ENCODE results near the gene SPNS3.

DNA sequence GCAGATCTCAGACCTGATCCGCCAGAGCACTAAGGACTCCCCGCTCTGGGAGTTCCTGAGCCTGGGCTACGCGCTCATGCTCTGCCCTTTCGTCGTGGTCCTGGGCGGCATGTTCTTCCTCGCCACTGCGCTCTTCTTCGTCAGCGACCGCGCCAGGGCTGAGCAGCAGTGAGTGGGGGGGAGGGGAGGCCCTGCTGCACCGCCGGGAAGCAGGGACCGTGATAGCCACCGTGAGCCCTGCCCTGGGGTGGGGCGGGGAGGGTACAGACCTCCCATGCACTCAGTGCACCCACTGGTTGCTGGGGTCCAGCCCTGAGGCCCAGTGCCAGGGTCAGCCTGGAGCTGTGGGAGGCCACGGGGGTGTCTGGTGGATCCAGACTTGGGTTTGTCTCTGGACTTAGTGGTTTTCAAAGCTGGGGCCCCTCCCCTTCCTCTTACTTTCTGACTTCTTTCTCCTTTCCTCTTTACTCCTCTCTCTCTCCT lies 102.6 kb downstream of the SPNS3 start:
- TF ChIP-seq, protein P1, sequence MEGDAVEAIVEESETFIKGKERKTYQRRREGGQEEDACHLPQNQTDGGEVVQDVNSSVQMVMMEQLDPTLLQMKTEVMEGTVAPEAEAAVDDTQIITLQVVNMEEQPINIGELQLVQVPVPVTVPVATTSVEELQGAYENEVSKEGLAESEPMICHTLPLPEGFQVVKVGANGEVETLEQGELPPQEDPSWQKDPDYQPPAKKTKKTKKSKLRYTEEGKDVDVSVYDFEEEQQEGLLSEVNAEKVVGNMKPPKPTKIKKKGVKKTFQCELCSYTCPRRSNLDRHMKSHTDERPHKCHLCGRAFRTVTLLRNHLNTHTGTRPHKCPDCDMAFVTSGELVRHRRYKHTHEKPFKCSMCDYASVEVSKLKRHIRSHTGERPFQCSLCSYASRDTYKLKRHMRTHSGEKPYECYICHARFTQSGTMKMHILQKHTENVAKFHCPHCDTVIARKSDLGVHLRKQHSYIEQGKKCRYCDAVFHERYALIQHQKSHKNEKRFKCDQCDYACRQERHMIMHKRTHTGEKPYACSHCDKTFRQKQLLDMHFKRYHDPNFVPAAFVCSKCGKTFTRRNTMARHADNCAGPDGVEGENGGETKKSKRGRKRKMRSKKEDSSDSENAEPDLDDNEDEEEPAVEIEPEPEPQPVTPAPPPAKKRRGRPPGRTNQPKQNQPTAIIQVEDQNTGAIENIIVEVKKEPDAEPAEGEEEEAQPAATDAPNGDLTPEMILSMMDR (IDR thresholded peaks at IDR 0.05), result no peak
- TF ChIP-seq EP300 (IDR thresholded peaks at IDR 0.05), result no peak
- TF ChIP-seq POLR2A (IDR thresholded peaks at IDR 0.05), result no peak

Measured in gastroesophageal sphincter (tissue), 3 donors.